ENCODE measurements around the gene CCNL1. TPM values are rescaled to one million over a fixed set of nuclear protein-coding genes. Genes with fewer than 3 reads are reported as not detected.

The CCNL1 gene
- total and polyA plus RNA-seq, 8 donors, result 82.6 to 319 (median 205) TPM

- DNase-seq, result peak in 1 of 4 donors; percentile 32
- peaks cover 21 to 56% of the 10 kb centered on the region in 2 donors for H3K4me1 ChIP-seq
- no peaks in the 10 kb centered on the region for H3K27me3 ChIP-seq
- peak overlapping the region; percentile 14 to 75 for H3K27ac ChIP-seq
- no peaks in the 10 kb centered on the region for H3K36me3 ChIP-seq
- TF ChIP-seq CTCF (IDR thresholded peaks at IDR 0.05), result no peak
- intact Hi-C loops (cut with DNase I), result no loop called here
- H3K9me3 ChIP-seq, result no peaks in the 10 kb centered on the region
- no peak overlapping the region for H3K4me3 ChIP-seq
- peak; percentile 22 for ATAC-seq
These were observed 30.9 kb downstream of the CCNL1 start for GRCh38 chr3:157128771-157129681.

GRCh38 chr3:157127831-157128767, 31.8 kb downstream of the CCNL1 start:
- intact Hi-C loops (cut with DNase I), result no loop called here
- Histone ChIP-seq H3K36me3 (no peaks in the 10 kb centered on the region), H3K27ac (peak overlapping the region; percentile 14 to 75), H3K4me3 (no peak overlapping the region), H3K4me1 (peaks cover 21 to 54% of the 10 kb centered on the region in 2 donors), H3K27me3 (no peaks in the 10 kb centered on the region), H3K9me3 (no peaks in the 10 kb centered on the region)
- DNase-seq (peak in 1 of 4 donors; percentile 62), ATAC-seq (peak; percentile 58)
- TF ChIP-seq CTCF (IDR thresholded peaks at IDR 0.05), result no peak

GRCh38 chr3:157127268-157127667, 32.7 kb downstream of the CCNL1 start:
- H3K4me1 ChIP-seq, result peaks cover 21 to 49% of the 10 kb centered on the region in 2 donors
- peak overlapping the region in 1 of 2 donors; percentile 14 for H3K27ac ChIP-seq
- intact Hi-C loops (cut with DNase I), result no loop called here

GRCh38 chr3:157126365-157126764, 33.6 kb downstream of the CCNL1 start:
- DNase-seq (no peak), ATAC-seq (no peak)
- intact Hi-C loops (cut with DNase I), result no loop called here
- H3K9me3 ChIP-seq, result no peaks in the 10 kb centered on the region
- TF ChIP-seq CTCF (IDR thresholded peaks at IDR 0.05), result no peak
- H3K36me3 ChIP-seq, result no peaks in the 10 kb centered on the region
- no peaks in the 10 kb centered on the region for H3K27me3 ChIP-seq
- no peak overlapping the region for H3K4me3 ChIP-seq
- H3K27ac ChIP-seq, result no peak overlapping the region
- peaks cover 21 to 43% of the 10 kb centered on the region in 2 donors for H3K4me1 ChIP-seq

More at GRCh38 chr3:157127268-157127667, 32.7 kb downstream of the CCNL1 start:
- DNase-seq, result no peak
- H3K9me3 ChIP-seq, result no peaks in the 10 kb centered on the region
- H3K27me3 ChIP-seq, result no peaks in the 10 kb centered on the region
- no peak for TF ChIP-seq CTCF (IDR thresholded peaks at IDR 0.05)
- no peak for ATAC-seq
- H3K4me3 ChIP-seq, result no peak overlapping the region
- H3K36me3 ChIP-seq, result no peaks in the 10 kb centered on the region

Measured in left lung (tissue), 10 donors.